ENCODE data around the gene CLMP.
"Not testable (repeated sequence)": the region's sequence is repeated elsewhere in the genome, so short reads cannot be mapped to it uniquely, and the experiment has no call there.

The CLMP gene

DNA sequence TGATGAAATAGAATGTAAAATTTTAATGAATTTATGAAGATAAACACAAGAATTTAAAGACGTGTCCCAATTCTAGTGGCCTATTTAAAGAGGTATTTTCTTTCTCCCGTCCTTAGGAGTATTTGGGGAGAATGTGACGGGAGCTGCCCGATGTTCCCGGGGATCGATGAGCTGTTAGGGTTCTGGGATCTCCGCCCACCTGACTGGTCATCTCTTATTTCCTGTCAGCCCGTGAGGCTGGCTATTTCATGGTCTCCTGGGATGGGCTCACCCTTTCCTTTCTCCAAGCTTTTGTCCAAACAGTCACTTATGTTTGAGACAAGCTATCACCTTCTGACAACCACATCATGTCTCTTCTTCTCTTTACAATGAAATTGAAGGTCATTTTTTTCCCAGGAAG lies 16.9 kb upstream of the CLMP start:
- no peak for DNase-seq (ENCODE audit: low read depth)
- no peak overlapping the region for H3K4me3 ChIP-seq (ENCODE audit: low read depth, low read length)
- TF ChIP-seq, protein P1, sequence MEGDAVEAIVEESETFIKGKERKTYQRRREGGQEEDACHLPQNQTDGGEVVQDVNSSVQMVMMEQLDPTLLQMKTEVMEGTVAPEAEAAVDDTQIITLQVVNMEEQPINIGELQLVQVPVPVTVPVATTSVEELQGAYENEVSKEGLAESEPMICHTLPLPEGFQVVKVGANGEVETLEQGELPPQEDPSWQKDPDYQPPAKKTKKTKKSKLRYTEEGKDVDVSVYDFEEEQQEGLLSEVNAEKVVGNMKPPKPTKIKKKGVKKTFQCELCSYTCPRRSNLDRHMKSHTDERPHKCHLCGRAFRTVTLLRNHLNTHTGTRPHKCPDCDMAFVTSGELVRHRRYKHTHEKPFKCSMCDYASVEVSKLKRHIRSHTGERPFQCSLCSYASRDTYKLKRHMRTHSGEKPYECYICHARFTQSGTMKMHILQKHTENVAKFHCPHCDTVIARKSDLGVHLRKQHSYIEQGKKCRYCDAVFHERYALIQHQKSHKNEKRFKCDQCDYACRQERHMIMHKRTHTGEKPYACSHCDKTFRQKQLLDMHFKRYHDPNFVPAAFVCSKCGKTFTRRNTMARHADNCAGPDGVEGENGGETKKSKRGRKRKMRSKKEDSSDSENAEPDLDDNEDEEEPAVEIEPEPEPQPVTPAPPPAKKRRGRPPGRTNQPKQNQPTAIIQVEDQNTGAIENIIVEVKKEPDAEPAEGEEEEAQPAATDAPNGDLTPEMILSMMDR (IDR thresholded peaks at IDR 0.05; ENCODE audit: low read depth, low read length, missing control alignments) = no peak

DNA sequence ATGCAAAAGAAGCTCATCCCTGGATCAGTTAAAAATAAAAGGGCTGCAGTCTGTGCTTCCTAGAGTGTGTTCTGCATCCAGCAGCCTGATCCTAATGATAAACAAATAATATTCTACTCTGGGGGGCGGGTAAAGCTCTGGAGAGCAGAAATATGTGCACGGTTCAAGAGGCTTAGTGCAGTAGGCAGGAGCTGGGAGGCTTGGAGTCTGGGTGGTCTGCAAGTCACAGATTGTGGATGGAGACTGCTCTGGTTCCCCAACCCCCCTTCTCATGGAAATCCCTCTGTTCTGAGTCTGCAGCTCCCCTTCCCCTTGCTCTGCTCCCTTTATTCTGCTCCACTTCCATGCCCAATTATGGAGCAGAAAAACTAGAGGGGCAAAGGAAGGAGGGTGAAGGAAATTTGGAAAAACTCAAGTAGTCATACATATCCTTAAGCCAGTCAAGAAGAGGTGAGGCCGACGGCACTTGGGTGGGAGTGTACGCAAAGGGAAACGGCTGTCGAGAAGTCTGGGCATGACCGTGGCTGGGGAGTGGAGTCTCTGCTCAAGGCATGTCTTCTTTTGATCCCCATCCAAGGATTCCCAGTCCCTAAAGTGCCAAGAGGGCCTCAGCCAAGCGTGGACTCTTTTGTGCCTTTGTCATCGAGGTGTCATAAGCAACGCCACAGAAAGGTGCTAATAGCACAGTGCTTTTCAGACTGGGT lies 16.3 kb upstream of the CLMP start:
- no peak overlapping the region for H3K4me3 ChIP-seq (ENCODE audit: low read depth, low read length)
- TF ChIP-seq, protein P1 (IDR thresholded peaks at IDR 0.05; ENCODE audit: low read depth, low read length, missing control alignments) = no peak
- no peak for DNase-seq (ENCODE audit: low read depth)

DNA sequence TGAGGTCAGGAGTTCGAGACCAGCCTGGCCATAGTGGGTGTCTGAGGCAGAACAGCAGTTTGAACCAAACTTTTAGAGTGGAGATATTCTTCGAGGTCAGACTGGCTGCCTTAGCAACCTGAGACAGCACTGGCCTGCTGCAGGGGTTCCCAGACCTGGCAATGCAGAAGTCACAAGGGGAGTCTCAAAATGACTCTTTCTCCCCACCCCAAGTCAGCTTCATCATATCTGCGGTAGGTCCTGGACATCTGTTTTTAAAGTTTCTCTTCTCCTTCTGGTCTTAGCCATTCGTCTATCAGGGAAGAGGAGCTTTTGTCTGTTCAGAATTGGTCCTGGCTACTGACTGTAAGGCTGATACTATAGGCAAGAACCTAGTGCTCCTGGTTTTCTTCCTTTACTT lies 14.5 kb upstream of the CLMP start:
- TF ChIP-seq, protein P1 (IDR thresholded peaks at IDR 0.05; ENCODE audit: low read depth, low read length, missing control alignments) = no peak
- no peak overlapping the region for H3K4me3 ChIP-seq (ENCODE audit: low read depth, low read length)
- no peak for DNase-seq (ENCODE audit: low read depth)

DNA sequence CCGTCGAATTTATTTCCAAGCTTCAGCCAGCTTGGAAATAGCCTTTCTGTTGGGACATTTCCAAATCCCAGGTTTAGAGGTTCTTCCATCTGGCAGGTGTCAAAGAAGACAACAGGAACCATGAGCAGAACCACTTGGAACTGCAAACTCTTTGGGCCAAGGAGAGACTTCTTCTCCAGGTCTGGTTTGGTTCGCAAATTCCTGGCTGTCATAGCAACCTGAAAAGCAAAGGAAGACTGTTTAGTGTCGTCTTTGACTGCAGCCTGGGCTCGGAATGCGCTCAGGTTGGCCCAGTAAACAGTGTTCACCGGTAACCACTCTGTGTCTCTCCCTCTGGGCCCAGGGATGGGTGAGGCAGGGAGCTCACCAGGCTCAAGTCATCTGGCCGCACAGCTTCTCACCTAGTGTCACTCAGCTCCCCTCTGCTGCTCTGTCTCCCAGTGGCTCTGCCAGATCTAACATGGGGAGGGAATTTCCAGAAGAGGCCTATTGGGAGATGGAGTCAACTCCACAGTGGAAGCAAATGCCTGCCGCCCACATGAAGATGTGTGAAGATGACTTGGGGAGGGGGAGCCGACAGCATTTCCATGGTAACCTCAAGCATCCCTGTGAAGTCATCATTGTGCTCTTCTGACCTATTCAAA lies 11.9 kb upstream of the CLMP start:
- H3K4me3 ChIP-seq (ENCODE audit: low read depth, low read length) = no peak overlapping the region
- no peak for DNase-seq (ENCODE audit: low read depth)
- TF ChIP-seq, protein P1 (IDR thresholded peaks at IDR 0.05; ENCODE audit: low read depth, low read length, missing control alignments) = no peak

DNA sequence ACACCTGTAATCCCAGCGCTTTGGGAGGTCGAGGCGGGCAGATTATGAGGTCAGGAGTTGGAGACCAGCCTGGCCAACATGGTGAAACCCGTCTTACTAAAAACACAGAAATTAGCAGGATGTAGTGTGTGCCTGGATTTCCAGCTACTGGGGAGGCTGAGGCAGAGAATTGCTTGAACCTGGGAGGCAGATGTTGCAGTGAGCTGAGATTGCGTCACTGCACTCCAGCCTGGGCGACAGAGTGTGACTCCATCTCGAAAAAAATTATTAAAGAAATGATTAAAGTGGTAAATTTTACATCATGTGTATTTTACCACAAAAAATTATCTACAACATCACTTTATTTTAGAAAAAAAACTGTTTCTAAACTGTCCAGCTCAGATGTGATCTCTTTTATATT lies 11.0 kb upstream of the CLMP start:
- not testable (repeated sequence) for DNase-seq (ENCODE audit: low read depth); H3K4me3 ChIP-seq (ENCODE audit: low read depth, low read length)

DNA sequence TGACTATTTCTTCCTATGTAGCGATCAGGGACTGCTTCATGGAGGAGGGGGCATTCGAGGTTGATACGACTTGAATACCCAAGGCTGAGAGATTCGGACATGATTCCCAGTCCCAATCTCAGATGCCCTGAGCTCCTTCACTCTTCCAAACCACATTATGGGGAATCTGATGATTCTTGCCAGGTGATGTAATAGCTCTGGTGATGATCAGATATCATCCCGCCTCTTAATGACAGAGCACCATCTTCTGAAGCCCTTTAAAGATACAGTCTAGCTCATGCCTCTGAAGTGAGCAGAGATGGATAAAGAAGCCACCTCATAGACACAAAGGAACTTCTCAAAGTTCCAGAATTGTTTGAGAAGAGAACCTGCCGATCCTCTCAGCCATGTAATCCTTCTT lies 8.9 kb upstream of the CLMP start:
- H3K4me3 ChIP-seq (ENCODE audit: low read depth, low read length) = no peak overlapping the region
- TF ChIP-seq, protein P1 (IDR thresholded peaks at IDR 0.05; ENCODE audit: low read depth, low read length, missing control alignments) = no peak
- DNase-seq (ENCODE audit: low read depth) = no peak

DNA sequence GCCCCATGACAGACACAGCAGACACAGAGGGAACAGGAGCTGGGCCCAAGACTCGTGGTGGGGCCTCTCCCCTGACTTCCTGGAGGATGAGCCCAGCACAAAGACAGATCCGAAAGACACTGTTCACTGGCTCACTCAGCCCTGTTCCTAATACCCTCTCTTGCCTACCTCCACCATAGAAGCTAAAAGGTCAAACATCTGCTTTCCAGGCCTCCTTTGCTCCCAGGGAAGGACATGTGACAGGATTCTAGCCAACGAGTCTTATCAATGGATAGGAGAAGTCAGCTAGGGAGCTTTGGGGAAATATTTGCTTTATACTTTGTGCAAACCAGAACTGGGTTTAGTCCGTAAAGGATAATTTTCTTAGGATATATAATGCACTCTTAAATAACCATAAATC lies 8.4 kb upstream of the CLMP start:
- TF ChIP-seq, protein P1 (IDR thresholded peaks at IDR 0.05; ENCODE audit: low read depth, low read length, missing control alignments) = no peak

More for the DNA sequence above, 8.4 kb upstream of the CLMP start:
- no peak for DNase-seq (ENCODE audit: low read depth)
- H3K4me3 ChIP-seq (ENCODE audit: low read depth, low read length) = no peak overlapping the region
